HG02798 (cell line): ENCODE results near the gene THTPA.
"Not testable (repeated sequence)": the region's sequence is repeated elsewhere in the genome, so short reads cannot be mapped to it uniquely, and the experiment has no call there.

Source experiments
- ATAC-seq: cut with Tn5 transposase; IDR thresholded peaks from one replicate; pipeline ENCODE4 v1.9.1; 2021; ENCODE audit warnings: mild to moderate bottlenecking; ENCODE audit not compliant: unreplicated experiment, poor library complexity

Gene THTPA

DNA sequence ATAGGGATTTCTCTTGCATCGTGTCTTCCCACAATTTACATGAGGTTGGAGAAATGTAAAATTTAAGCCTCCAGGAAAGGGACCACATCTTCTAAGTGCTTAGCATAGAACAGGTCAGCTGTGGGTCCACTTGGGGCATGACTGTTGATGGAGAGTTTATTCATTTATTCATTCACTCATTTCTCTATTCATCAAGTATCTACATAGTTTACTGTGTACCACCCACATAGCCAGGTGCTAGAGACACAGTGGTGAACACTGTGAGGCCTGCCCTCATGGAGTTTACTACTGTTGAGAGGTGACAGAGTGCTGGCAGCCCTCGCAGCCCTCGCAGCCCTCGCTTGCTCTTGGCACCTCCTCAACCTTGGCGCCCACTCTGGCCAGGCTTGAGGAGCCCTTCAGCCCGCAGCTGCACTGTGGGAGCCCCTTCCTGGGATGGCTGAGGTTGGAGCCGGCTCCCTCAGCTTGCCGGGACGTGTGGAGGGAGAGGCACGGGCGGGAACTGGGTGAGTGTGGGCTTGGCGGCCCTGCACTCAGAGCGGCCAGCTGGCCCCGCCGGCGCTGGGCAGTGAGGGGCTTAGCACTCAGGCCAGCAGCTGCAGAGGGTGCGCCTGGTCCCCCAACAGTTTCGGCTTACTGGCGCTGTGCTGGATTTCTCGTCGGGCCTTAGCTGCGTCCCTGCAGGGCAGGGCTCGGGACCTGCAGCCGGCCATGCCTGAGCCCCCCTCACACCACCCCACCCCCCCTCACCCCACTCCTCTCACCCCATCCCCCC is 24.3 kb downstream of the THTPA start:
- ATAC-seq = no peak

DNA sequence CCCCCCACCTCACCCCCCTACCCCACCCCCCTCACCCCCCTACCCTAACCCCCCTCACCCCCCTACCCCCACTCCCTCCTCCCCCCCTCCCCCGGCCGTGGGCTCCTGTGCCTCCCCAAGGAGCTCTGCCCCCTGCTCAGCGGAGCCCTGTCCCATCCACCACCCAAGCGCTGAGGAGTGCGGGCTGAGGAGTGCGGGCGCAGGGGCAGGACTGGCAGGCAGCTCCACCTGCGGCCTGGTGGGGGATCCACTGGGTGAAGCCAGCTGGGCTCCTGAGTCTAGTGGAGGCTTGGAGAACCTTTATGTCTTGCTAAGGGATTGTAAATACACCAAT is 24.8 kb downstream of the THTPA start:
- ATAC-seq = no peak

DNA sequence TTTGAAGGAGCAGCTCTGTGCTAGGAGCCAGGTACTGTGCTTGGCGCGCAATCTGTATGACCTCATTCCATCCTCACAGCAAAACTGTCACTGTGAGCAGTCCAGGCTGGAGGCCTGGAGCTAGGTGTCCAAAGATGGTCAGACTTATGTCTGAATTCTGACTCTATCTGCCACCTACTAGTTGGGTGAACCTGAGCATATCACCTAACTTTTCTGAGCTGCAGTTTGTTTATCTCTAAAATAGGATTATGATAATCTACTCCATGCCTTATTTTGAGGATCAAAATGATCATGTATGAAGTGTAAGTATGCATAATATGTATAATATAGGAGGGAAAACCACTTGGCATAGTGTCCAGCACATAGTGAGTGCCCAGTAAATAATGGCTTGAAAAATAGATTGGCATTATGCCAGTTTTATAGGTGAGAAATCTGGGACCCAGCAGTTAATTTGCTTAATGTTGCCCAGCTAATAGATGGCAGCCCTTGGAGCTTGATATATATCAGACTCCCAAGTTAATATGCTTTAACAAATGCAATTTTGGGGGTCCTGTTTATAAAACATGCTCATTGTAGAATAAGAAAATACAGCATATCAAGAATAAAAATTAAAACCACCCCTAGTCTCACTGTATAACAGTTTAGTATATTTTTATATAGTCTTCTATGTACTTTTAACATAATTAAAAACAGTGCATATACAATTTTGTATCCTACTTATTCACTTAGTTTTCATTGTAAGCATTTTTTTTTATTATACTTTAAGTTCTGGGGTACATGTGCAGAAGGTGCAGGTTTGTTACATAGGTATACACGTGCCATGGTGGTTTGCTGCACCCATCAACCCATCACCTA is 27.1 kb downstream of the THTPA start:
- no peak for ATAC-seq

DNA sequence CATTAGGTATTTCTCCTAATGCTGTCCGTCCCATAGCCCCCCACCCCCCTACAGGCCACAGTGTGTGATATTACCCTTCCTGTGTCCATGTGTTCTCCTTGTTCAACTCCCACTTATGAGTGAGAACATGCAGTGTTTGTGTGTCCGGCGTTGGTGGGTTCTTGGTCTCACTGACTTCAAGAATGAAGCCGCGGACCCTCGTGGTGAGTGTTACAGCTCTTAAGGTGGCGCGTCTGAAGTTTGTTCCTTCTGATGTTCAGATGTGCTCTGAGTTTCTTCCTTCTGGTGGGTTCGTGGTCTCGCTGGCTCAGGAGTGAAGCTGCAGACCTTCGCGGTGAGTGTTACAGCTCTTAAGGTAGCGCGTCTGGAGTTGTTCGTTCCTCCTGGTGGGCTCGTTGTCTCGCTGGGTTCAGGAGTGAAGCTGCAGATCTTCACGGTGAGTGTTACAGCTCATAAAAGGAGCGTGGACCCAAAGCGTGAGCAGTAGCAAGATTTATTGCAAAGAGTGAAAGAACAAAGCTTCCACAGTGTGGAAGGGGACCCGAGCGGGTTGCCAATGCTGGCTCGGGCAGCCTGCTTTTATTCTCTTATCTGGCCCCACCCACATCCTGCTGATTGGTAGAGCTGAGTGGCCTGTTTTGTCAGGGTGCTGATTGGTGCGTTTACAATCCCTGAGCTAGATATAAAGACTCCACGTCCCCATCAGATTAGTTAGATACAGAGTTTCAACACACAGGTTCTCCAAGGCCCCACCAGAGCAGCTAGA is 27.9 kb downstream of the THTPA start:
- not testable (repeated sequence) for ATAC-seq

DNA sequence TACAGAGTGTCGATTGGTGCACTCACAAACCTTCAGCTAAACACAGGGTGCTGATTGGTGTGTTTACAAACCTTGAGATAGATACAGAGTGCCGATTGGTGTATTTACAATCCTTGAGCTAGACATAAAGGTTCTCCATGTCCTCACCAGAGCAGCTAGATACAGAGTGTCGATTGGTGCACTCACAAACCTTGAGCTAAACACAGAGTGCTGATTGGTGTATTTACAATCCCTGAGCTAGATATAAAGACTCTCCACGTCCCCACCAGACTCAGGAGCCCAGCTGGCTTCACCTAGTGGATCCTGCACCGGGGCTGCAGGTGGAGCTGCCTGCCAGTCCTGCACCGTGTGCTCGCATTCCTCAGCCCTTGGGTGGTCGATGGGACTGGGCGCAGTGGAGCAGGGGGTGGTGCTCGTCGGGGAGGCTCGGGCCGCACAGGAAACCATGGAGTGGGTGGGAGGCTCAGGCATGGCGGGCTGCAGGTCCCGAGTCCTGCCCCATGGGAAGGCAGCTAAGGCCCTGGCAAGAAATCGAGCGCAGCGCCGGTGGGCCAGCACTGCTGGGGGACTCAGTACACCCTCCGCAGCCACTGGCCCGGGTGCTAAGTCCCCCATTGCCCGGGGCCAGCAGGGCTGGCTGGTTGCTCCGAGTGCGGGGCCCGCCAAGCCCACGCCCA is 28.6 kb downstream of the THTPA start:
- not testable (repeated sequence) for ATAC-seq

DNA sequence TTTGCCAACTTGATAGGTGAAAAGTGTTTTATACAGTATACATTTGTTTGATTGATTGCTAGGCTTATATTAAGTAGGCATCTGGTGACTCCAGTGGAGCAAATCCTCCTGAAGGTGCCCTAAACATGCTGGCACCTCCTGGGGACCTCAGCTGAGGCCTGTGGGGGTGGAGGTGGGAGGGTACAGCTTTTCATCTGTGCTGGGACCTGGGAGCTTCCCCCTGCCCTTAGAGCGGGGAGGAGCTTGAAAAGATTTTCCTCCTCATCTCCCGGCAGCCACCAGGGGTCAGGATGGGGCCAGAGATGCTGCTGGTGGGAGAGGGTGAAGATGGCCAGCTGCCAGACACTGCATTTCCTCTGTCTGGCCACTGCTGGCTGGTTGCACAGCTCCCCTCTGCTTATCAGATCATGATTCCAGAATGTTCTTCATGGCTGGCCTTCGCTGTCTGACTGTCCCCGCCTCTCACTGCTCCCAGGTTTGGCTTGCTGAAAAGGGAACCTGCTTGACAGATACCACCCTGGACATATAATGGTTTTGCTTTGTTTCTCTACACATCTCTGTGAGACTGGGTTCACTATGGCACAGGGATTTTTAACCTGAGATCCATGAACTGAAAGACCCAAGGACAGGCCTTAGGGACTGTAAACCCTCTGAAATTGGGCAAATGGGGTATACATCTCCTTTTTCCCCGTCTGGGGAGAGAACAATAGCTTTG is 33.0 kb downstream of the THTPA start:
- peak; percentile 97 for ATAC-seq

DNA sequence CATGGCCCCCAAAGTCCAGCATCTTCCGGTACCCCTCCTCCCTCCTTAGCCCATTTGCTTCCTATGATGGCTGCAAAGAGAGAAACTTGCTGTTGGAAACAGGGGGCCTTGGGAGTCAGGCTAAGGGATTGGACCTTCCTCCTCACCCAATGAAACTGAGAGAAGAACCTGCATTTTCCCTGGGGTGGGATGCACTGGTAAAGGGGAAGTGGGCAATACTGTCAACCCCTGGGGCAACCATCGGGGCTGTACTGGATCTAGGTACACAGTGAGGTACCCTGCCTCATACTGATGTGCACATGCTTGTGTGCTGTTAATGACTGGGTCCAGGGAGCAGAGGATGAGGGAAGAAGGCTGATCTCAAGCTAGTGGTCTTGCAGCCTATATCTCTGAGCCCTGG is 33.5 kb downstream of the THTPA start:
- ATAC-seq = no peak

DNA sequence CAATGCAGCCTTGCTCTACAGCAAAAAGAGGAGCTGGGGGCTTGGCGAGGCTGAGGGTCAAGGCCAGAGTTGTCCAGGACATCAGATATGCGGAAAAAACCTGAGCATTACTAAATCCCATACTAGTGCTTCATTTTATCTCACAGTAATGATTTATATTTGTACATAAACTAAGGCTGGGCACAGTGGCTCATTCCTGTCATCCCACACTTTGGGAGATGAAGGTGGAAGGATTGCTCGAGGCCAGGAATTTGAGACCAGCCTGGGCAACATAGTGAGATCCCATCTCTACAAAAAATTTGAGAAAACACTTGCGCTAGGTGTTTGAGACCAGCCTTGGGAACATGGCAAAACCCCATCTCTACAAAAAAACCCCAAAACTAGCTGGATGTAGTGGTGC is 34.1 kb downstream of the THTPA start:
- ATAC-seq = no peak

- not testable (repeated sequence) for ATAC-seq
Observed at GRCh38 chr14:23594191-23594590, 38.1 kb downstream of the THTPA start.

- no peak for ATAC-seq
Observed at GRCh38 chr14:23600322-23600707, 44.2 kb downstream of the THTPA start.

DNA sequence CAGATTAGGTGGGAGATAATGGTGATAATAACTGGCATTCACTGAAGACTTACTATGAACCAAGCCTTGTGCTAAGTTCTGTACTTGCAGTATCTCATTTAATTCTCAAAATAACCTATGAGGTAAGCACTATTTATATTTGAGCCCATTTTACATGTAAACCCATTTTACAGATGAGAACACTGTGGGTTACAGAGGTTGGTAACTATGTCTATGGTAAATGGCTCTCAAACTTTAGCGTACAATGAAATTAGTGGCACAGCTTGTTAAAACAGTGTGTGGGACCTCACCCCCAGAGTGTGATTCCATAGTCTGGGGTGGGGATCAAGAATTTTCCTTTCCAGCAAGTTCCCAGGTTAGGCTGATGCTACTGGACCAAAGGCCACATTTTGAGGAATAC is 44.7 kb downstream of the THTPA start:
- ATAC-seq = no peak

DNA sequence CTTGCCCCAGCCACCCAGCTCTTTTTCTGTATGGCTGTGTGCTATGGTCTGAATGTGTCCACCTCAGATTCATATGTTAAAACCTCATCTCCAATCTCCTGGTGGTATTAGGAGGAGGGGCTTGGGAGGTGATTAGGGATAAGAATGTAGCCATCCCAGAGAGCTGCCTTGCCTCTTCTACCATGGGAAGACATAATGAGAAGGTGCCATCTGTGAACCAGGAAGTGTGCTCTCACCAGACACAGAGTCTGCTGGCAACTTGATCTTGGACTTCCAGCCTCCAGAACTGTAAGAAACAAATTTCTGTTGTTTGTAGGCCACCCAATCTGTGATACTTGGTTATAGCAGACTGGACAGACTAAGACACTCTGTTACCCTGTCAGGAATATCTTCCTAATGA is 45.4 kb downstream of the THTPA start:
- no peak for ATAC-seq

- ATAC-seq = no peak
Observed at GRCh38 chr14:23601845-23602180, 45.7 kb downstream of the THTPA start.

GRCh38 chr14:23602181-23603095 is 46.4 kb downstream of the THTPA start:
- ATAC-seq = no peak

DNA sequence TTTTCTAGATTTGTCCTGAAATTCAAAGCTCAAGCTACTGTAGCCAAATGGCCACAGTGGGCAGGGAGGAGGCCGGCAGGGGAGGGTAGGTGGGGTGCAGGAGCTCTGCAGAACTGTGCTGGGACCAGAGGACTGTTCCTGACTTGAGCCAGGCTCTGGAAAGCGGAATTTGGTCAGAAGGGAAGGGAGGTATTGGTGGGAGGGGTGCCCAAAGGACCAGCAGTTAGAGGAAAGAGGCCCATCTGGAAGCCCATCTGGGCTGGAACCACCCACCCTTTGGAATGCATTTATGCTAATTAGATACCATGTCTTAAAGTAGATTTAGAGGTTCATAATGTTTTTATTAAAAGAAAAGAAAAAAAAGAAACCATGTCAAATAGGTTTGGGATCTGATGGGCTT is 47.0 kb downstream of the THTPA start:
- ATAC-seq = no peak

DNA sequence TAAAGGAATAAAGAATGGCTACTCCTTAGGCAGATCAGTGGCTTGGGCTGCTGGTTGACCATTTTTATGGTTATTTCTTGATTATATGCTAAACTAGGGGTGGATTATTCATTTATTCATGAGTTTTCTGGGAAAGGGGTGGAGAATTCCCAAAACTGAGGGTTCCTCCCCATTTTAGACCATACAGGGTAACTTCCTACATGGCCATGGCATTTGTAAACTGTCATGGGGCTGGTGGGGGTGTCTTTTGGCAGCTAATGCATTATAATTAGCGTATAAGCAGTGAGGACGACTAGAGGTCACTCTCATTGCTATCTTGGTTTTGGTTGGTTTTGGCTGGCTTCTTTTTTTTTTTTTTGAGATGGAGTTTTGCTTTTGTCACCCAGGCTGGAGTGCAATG is 48.1 kb downstream of the THTPA start:
- no peak for ATAC-seq

GRCh38 chr14:23604675-23605170 is 48.7 kb downstream of the THTPA start:
- no peak for ATAC-seq

DNA sequence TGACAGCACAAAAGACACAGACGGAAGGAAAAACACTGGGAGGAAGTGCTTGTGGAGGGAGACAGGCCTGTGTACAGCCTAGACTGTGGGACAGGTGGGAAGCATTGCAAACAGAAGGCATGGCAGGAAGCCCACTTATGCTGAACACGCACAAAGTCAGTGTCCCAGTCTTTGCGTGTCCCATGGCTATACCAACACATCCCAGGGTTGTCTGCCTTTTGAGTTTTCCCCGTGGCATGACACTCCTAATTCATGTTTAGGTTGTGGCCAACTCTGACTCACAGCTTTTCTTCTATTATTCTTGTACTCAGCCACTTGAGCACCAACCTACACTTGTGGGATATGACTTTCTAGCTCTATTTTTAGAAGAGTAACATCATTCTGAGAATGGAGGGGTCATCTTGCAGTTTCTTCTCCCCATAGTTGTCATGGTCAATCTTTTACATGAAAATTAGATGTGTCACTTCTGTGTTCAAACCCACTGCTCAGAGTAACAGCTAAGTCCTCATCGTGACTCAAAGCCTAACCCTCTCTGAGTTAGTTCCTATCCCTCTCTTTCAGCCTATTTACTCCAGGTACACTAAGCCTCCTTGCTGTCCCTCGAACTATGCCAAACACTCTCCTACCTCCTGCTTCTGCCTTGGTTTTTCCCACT is 50.0 kb downstream of the THTPA start:
- peak; percentile 84 for ATAC-seq
